ENCODE data around the gene CAPN11. TPM values are rescaled to one million over a fixed set of nuclear protein-coding genes. Genes with fewer than 3 reads are reported as not detected.
"Not testable (repeated sequence)": the region's sequence is repeated elsewhere in the genome, so short reads cannot be mapped to it uniquely, and the experiment has no call there.

The CAPN11 gene
- total RNA-seq, 1 donor from 2014 or later: not detected

DNA sequence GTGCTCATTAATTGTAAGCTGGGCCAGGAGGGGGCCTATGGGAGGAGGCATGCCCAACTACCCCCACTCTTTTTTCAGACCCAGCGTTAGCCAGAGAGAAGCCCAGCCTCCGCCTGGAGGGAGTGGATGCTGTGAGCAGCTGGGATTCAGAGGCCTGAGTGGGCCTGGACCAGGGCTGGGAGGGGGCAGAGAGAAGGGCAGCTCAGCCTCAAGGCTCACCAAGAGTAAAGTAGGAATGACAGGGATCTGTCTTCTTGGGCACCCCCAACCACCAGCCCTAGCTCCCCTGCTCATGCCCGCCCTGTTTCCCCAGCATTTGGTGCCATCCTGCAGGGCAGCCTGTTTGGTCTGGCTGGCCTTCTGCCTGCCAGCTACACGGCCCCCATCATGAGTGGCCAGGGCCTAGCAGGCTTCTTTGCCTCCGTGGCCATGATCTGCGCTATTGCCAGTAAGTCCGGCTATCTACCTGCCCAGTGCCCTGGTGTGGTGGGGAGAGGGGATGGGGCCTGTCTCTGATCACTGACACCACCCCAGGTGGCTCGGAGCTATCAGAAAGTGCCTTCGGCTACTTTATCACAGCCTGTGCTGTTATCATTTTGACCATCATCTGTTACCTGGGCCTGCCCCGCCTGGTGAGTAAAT is 71.5 kb downstream of the CAPN11 start:
- no peak for DNase-seq
- Mint-ChIP-seq H3K9me3 (ENCODE audit: unreplicated experiment) (peaks cover 2% of the 10 kb centered on the region), H3K27me3 (ENCODE audit: unreplicated experiment) (peaks cover 4% of the 10 kb centered on the region), H3K27ac (ENCODE audit: unreplicated experiment) (no peak overlapping the region), H3K36me3 (ENCODE audit: unreplicated experiment) (no peaks in the 10 kb centered on the region), H3K4me1 (ENCODE audit: low read depth, unreplicated experiment) (peaks cover 33% of the 10 kb centered on the region), H3K4me3 (ENCODE audit: unreplicated experiment) (no peak overlapping the region)
- TF ChIP-seq, protein P1, sequence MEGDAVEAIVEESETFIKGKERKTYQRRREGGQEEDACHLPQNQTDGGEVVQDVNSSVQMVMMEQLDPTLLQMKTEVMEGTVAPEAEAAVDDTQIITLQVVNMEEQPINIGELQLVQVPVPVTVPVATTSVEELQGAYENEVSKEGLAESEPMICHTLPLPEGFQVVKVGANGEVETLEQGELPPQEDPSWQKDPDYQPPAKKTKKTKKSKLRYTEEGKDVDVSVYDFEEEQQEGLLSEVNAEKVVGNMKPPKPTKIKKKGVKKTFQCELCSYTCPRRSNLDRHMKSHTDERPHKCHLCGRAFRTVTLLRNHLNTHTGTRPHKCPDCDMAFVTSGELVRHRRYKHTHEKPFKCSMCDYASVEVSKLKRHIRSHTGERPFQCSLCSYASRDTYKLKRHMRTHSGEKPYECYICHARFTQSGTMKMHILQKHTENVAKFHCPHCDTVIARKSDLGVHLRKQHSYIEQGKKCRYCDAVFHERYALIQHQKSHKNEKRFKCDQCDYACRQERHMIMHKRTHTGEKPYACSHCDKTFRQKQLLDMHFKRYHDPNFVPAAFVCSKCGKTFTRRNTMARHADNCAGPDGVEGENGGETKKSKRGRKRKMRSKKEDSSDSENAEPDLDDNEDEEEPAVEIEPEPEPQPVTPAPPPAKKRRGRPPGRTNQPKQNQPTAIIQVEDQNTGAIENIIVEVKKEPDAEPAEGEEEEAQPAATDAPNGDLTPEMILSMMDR (IDR thresholded peaks at IDR 0.05; ENCODE audit: partially characterized antibody, unreplicated experiment): no peak

DNA sequence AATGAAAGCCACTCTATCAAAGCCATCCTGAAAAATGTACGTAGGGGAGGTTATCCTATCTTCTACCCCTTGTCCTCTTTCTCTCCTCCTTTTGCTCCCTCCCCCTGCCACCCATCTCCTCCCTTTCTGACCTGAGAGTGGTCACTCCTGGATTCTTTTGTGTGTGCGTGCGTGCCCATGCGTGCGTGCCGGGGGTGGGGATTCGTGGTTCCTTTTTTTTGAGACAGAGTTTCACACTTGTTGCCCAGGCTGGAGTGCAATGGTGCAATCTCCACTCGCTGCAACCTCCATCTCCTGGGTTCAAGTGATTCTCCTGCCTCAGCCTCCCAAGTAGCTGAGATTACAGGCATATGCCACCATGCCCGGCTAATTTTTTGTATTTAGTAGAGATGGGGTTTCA is 72.8 kb downstream of the CAPN11 start:
- not testable (repeated sequence) for H3K9me3 Mint-ChIP-seq (ENCODE audit: unreplicated experiment); H3K27me3 Mint-ChIP-seq (ENCODE audit: unreplicated experiment); DNase-seq; H3K27ac Mint-ChIP-seq (ENCODE audit: unreplicated experiment); H3K36me3 Mint-ChIP-seq (ENCODE audit: unreplicated experiment); H3K4me3 Mint-ChIP-seq (ENCODE audit: unreplicated experiment)
- peaks cover 35% of the 10 kb centered on the region for H3K4me1 Mint-ChIP-seq (ENCODE audit: low read depth, unreplicated experiment)

DNA sequence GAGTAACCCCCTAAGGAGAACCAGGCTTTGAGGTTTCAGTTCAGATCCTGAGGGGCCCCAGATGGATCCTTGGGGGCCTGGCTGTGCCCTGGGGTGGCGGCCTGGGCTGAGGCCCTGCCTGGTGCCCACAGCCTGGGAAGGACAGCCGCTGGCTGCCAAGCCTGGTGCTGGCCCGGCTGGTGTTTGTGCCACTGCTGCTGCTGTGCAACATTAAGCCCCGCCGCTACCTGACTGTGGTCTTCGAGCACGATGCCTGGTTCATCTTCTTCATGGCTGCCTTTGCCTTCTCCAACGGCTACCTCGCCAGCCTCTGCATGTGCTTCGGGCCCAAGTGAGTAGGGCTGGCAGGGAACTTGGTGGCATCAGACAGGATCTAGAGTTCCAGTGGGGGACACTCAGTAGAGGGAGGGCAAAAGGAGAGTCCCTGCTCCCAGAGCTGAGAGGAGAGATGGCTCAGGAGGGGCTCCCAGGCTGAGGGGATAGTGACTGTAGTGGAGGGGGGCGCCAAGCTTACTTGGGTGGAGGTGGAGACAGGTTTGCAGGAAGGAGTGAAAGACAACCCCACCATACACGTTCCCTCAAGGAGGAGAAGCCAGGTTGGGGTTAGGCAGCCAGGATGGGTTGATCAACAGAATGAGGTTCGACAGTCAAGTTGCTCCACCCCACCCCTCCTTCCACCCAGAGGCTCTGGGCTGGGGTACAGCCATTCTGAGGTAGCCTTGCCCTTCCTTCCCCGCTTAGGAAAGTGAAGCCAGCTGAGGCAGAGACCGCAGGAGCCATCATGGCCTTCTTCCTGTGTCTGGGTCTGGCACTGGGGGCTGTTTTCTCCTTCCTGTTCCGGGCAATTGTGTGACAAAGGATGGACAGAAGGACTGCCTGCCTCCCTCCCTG is 74.3 kb downstream of the CAPN11 start:
- Mint-ChIP-seq H3K9me3 (ENCODE audit: unreplicated experiment) (peaks cover 7% of the 10 kb centered on the region), H3K27me3 (ENCODE audit: unreplicated experiment) (peaks cover 6% of the 10 kb centered on the region), H3K36me3 (ENCODE audit: unreplicated experiment) (no peaks in the 10 kb centered on the region), H3K4me3 (ENCODE audit: unreplicated experiment) (no peak overlapping the region), H3K4me1 (ENCODE audit: low read depth, unreplicated experiment) (peaks cover 29% of the 10 kb centered on the region), H3K27ac (ENCODE audit: unreplicated experiment) (peak overlapping the region; percentile 76)
- DNase-seq: no peak
- TF ChIP-seq, protein P1 (IDR thresholded peaks at IDR 0.05; ENCODE audit: partially characterized antibody, unreplicated experiment): no peak

DNA sequence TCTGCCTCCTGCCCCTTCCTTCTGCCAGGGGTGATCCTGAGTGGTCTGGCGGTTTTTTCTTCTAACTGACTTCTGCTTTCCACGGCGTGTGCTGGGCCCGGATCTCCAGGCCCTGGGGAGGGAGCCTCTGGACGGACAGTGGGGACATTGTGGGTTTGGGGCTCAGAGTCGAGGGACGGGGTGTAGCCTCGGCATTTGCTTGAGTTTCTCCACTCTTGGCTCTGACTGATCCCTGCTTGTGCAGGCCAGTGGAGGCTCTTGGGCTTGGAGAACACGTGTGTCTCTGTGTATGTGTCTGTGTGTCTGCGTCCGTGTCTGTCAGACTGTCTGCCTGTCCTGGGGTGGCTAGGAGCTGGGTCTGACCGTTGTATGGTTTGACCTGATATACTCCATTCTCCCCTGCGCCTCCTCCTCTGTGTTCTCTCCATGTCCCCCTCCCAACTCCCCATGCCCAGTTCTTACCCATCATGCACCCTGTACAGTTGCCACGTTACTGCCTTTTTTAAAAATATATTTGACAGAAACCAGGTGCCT is 75.0 kb downstream of the CAPN11 start:
- Mint-ChIP-seq H3K27ac (ENCODE audit: unreplicated experiment) (peak overlapping the region; percentile 76), H3K4me1 (ENCODE audit: low read depth, unreplicated experiment) (peaks cover 27% of the 10 kb centered on the region), H3K27me3 (ENCODE audit: unreplicated experiment) (peaks cover 10% of the 10 kb centered on the region), H3K4me3 (ENCODE audit: unreplicated experiment) (no peak overlapping the region), H3K9me3 (ENCODE audit: unreplicated experiment) (peaks cover 7% of the 10 kb centered on the region), H3K36me3 (ENCODE audit: unreplicated experiment) (no peaks in the 10 kb centered on the region)
- TF ChIP-seq, protein P1 (IDR thresholded peaks at IDR 0.05; ENCODE audit: partially characterized antibody, unreplicated experiment): no peak
- DNase-seq: no peak

Other genes with a start within 250 kb of the CAPN11 start
- gene MRPL14, start 31.4 kb upstream of the CAPN11 start, total RNA-seq (ENCODE audit: unreplicated experiment): 31.7 TPM
- gene TMEM63B, start 31.3 kb upstream of the CAPN11 start, total RNA-seq (ENCODE audit: unreplicated experiment): 148 TPM
- gene MYMX, start 58.1 kb downstream of the CAPN11 start, total RNA-seq (ENCODE audit: unreplicated experiment): 0.91 TPM
- gene SLC29A1, start 64.8 kb downstream of the CAPN11 start, total RNA-seq (ENCODE audit: unreplicated experiment): 20.0 TPM
- 771 TPM for gene HSP90AB1, start 88.3 kb downstream of the CAPN11 start, total RNA-seq (ENCODE audit: unreplicated experiment)
- 71.8 TPM for gene SLC35B2, start 98.7 kb downstream of the CAPN11 start, total RNA-seq (ENCODE audit: unreplicated experiment)
- gene NFKBIE, start 106.7 kb downstream of the CAPN11 start, total RNA-seq (ENCODE audit: unreplicated experiment): 15.3 TPM
- 51.3 TPM for gene TMEM151B, start 111.6 kb downstream of the CAPN11 start, total RNA-seq (ENCODE audit: unreplicated experiment)
- gene AARS2, start 154.5 kb downstream of the CAPN11 start, total RNA-seq (ENCODE audit: unreplicated experiment): 41.7 TPM
- gene SPATS1, start 183.8 kb downstream of the CAPN11 start, total RNA-seq (ENCODE audit: unreplicated experiment): not detected
- gene CDC5L, start 228.9 kb downstream of the CAPN11 start, total RNA-seq (ENCODE audit: unreplicated experiment): 19.6 TPM

All from glutamatergic neuron (in vitro differentiated cells).